GM21367 (cell line): ENCODE results near the gene CDK4.
A peak's percentile ranks its signal among the peaks of the same experiment; 100 is the strongest.

Experiments used
- ATAC-seq: cut with Tn5 transposase; IDR thresholded peaks from one replicate; pipeline ENCODE4 v1.9.1; 2021; ENCODE audit not compliant: unreplicated experiment

CDK4 gene

DNA sequence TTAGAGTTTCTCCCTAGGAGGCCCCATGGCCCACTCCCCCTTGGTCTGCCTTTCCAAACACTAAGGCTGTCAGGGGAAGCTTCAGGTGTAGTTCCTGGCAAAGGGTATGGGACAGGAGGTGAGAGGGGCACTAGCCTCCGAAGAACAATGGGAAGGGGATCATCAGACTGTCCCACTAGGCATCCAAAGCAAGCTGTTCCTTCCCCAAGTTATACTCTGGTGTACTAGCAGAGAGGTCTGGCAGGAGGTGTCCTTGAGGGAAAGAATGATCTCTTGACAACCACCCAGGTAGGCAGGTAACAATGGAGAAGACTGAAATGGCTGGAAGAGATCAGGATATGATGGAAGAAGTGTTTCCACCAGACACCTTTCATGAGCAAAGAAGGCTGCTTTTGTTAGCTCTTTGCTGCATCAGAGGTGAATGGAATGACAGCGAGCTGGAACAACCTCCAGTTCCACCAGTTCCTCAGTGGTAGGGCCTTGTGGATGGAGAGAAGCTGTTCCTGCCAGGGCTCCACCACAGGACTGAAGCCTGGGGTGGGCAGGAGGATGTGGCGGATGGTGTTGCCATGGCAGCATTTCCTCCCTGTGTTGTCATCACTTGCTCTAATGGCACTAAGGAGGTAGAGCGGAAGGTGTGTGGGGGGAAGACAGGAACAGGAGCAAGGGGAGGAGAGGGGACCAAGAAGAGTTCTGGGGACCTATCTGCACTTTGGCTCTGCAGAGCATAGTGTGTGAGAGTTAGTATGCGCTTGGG is 11.3 kb downstream of the CDK4 start:
- ATAC-seq, result peak; percentile 44

DNA sequence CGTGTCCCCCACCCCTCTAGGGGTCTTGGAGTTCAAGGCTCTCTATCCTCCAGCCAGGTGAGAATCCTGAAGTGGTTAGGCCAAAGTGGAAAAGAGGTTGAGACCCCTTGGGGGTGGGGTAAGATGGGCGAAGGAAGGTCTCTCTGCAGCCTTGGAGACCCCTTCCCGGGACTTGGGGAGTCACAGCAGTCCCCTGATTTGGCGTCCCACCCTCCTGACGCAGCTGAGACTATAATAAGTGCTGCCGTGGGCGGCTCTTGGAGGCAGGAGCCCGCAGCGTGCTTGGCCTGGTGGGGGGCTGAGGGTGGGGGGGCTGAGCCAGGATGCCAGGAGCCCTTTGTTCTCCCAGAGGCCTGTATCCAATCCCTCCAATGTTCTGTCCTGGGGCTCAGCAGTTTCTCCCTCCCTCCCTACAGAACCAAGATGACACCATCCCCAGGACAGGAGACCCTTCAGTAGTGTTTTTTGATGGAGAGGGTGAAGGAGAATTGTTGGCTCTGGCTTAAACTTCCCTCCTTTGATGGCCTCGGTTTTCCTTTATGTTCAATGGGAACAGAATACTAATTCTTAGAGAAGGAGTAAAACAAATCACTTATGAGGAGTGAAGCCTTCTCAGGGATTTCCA is 12.1 kb downstream of the CDK4 start:
- ATAC-seq, result no peak

DNA sequence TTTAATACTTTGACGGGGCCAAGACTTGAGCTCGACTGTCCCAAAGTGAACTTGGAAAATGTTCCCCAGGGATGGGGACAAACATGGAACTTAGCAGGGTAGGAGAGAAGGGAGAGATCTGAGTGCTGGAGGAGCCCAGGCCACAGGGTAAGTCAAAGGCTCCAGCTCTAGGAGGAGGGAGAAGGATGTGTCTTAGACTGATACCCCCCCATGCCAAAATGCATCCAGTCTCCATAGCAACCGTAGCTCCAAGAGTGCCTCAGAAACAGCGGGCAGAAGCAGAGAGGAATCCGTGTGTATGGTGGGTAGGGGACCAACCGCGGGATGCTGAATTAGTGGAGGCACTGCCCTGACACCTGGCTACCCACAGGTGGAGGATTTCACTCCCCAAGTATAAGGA is 12.7 kb downstream of the CDK4 start:
- no peak for ATAC-seq

DNA sequence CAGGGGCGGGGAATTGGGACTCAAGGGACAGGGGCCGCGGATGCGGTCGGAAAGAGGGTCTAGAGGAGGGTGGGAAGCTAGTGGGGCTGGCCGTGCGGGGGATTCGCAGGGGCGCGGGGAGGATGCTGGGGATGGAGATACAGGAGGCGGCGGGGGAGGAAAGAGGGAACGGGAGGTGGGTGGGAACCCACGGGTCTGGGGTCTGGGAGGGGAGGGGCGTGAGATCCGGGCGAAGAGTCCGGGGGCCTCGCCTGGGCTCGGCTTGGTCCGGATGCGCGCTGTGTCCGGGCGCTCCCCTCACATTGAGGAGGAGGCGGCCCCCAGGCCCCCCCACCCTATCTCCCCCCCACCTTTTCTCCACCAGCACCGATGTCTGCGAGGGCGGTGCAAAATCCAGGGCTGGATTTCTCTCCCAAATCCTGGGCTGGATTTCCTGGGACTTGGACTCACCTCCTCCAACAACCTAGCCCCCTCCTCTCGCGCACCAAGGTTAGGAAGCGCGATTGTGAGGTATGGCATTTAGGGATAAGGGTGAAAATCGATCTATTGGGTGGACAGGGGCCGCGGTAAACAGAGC is 13.4 kb downstream of the CDK4 start, which contains the start of gene AGAP2:
AGAP2 (minus strand) TSS at position 82 of the 577 bp plus-strand sequence. CDS start 496 bp downstream, outside the sequence.
- ATAC-seq, result no peak

DNA sequence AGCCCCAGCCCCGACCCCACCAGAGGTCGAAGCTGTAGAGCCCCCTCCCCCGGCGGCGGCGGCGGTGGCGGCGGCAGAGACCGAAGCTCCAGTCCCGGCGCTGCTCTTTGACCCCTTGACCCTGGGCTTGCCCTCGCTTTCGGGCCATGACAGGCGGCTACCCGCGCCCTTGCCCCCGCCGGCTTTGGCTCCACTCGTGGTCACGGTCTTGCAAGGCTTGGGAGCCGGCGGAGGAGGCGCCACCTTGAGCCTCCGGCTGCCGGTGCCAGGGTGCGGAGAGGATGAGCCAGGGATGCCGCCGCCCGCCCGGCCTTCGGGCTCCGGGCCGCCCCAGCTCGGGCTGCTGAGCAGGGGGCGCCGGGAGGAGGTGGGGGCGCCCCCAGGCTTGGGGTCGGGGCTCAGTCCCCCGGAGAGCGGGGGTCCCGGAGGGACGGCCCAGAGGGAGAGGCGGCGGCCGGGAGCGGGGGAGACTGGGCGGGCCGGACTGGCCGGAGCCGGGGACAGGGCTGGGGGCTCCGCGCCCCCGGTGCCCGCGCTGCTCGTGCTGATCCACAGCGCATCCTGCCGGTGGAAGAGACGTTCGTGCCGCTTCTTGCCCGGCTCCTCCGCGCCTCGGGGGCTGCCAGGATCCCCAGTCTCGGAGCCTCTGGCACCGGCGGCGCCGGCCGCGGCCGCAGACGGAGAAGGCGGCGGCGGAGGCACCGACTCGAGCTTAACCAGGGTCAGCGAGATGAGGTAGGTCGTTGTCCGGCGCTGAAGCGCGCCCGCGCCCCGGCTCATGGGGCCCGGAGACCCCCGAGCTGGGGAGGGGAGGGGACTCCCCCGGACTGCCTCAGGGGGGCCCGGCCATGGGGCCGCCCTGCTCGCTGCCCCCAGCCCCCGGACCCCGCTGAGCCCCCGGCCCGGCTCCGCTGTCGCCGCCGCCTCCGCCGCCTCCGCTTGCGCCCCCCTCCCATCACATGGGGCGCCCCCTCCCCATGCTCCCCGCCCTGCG is 14.3 kb downstream of the CDK4 start:
- ATAC-seq, result no peak

DNA sequence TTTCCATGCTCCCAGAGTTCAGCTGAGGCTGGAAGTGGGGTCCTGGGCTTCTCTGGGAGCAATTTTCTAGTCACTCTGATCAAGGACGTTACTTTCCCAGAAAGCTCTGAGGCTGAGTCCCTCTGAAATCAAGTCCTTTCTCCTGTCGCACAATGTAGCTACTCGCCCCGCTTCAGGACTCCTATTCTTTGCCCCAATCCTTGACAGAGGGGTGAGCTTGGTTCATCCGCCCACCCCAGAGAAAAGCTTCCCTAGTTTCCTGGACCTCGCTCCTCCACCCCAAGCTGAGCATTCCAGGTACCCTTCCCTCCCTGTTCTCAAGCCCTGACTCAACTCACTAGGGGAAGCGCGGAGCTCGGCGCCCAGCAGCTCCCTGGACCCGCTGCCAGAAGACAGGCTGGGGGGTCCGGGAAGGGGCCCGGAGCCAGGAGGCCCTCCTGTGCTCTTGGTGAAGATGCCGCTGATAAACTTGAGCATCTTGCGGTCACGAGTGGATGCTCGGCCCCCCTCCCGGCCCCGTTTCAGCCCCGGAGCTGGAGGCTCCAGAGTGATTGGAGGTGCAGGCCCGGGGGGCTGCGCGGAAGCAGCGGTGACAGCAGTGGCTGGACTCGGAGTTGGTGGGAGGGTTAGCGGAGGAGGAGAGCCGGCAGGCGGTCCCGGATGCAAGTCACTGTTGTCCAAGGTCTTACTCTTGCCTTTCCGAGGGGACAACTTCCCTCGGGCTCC is 15.2 kb downstream of the CDK4 start:
- no peak for ATAC-seq

DNA sequence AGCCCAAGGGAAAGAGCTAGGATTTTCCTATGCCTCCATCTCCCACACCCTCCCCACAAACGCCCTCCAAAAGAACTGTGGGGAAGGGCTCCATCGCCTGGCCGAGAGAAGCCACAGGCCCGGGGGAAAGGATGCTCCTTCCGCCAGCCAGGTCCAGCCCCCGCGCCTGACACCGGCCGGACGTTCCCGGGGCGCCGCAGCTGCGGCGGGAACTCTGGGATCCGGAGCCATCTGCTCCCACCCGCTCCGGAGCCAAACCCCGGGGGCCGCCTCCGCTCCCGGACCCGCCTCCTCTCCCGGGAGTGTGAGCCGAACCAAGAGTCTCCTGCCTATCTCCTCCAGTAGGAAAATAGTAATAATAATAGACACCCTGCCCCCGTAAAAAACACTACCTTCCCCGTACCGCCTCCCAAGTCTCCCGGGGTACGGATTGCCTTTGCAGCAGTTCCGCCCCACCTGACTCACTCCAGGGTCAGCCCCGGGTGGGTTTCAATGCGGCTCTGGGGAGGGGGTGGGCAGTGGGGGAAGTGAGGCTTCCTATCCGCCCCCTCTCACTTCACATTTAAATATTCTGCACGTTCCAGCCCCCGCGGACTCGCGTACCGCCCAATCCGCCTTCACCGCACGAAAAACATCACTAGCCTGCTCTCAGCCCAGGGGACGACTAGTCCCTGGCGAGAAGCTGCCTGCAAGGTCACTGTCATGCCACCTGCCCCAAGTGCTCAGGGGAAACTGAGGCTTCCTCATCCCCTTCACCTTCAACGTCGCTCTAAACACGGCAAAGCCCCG is 16.0 kb downstream of the CDK4 start:
- no peak for ATAC-seq

DNA sequence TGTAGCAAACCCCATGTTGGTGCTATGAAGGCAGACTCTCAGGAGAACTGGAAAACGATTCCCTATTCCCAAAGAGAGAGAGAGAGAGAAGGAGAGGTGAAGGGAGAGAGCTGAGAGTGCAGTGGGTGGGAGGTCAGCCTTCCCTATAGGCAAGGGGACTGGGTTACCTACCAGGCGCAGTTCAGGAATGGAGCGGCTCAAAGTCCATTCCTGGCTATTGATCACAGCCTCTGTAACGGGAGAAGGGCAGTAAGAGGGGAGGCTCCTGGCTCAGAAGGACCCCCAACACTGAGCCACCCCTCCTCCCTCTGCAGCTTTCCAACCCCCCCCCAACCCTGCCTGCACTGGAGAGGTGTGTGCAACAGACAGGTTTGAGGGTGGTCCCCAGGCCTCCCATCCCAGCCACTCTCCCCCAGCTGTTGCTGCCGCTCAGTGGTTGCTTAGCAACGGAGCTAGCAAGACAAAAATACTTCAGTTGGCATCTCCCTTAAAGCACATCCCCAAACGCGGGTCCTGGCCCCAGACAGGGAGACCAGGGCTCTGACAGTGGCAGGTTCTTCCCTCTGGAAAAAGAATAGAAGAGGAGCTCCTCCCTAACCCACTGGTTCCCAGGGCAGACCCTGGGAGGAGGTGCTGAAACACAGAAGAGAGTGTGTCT is 16.8 kb downstream of the CDK4 start:
- ATAC-seq, result no peak

DNA sequence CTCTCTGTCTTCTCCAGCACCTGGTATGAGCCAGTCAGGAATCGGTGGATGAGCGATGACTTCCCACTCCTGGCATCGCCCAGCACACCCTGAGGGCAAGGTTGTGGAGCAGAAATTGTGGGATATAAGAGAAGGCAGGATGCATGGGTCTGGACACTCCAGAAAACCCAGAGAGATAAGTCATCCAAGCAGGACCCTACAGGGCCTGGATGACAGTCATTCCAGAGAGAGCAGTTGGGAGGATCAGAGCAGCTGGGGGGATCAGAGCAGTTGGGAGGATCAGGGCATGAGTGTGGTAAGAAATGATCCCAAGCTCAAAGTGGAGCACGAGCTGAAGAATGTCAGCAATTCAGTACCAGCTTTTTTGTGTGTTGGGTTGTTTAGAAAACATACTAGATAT is 17.5 kb downstream of the CDK4 start:
- ATAC-seq, result no peak

DNA sequence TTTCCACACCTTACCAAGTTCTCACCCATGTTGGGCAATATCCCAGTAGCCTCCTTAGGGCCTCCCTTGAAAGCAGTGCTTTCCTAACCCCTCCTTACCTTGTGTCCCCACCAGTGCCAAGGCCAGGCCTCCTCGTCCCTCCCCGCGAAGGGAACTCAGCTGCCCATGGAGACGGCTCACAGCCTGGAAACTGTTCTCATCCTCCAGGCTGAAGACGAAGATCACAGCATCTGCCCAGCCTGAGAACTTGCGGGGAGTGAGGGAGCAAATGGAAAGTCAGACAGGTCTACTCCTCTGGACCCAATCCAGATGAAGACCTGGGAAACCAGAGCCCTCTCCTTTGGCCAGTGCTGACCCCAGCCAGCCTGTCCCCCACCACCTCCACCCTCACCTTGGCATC is 18.2 kb downstream of the CDK4 start:
- ATAC-seq, result no peak

DNA sequence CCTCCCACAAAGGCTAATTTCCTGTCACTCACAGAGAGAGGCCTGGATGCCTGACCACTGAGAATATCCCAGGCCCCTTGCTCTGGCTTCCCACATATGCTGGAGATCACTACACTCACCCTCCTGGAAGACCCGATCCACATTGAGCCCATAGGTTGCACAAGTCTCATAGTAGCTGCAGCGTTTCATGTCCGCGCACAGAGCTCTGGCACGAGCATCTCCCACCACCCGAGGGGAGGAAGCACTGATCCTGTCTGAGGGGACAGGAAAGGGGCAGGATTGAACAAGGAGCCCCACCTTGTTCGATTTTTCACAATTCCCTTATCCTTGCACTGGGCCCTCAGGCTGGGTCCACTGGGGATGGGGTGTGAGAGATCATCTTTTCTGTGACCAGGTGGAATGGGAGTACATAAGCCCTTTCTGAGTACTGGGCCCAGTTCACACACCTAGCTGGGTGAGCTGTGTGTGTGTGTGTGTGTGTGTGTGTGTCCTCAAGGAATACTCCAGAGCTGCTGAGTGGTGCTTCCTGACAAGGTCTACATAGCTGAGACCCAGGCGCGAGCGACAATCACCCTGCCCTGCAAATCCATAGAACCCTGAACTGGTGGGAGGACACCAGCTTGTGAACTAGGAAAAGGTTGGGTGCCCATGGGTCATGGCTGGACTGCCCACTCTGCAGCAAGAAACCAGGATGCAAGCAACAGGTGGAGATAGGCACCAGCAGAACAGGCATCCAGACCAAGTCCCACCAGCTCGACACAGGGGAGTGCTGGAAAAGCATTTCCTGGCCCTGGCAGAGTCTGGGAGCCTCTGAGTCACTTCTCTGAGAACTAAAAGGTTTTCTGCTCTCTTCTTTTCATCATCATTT is 19.1 kb downstream of the CDK4 start:
- no peak for ATAC-seq

DNA sequence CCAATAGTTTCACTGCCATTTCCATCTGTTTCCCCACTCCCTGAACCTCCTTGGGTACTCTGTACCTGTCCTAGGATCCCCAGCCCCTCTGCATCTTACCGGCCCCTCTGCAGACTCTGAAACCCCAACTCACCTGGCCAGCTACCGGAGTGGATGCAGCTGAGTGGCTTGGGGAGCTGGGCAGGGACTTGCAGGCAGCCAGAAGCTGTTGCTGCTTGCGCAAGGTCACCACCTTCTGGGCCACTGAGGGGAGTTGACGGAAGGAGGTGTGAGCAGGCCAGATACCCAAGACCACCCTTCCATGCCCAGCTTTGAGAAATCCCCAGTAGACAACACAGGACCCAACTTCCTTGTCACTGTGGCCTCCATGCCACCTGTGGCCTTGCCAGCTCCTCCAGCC is 19.8 kb downstream of the CDK4 start:
- no peak for ATAC-seq

DNA sequence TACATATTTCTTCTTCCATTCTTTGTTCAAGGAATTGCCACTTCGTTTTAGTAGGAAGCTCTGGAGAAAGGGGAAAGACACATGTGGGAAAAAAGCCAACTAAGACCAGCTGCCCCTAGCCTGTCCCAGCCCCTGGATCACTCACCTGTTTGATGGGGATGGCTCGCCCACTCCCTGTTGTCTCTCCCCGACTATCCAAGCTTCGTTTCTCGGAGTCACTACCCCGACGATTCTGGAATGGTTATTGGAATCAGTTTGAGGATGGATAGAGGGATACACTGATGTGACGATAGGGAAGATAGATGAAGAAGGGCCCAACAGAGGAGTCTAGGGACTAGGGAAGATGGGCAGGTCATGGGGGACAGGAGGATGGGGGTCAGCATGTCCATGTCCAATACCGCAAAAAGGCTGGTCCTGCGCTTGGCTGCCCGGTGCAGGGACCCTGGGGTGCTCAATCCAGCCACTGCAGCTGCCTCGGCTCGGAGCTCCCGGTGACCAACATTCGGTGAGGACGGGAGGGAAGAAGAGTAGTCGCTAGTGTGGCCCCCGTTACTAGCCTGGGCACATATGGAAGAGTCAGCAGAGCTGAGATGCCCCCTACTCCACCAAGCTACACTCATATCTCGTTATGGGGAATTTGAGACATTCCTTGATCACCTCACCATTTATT is 20.6 kb downstream of the CDK4 start:
- no peak for ATAC-seq

DNA sequence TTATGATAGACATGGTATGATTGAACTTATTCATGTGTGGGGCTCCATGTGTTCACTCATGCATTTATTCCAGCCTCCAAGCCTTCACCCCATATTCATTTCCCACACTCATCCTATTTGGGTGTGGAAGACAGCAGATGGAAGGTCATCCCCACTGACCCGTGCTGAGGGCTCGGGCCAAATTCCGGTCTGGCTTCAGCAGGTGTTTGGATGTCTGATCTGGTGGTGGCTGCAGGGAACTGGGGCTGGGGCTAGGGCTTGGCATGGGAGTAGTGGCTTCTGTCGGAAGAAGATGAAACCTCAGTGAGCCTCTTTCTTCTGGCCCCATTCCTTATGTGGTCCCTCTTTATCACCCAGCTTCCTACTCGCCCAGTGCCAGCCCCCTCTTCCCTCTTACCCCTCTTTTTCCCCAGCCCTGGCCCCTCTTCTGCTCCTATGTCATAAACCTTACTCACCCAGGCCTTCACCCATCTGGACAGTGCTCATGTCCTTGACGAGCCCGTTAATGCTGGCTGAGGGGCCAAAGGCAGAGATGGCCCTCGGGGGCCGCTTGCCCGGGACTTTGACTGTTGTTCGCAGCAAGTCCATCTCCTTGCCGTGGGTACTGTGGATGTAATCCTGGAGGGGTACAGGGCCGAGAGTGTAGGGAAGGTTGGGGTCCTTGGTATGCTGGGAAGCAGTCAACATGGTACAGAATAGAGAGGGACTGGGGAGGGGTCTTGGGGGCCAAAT is 21.6 kb downstream of the CDK4 start:
- no peak for ATAC-seq

DNA sequence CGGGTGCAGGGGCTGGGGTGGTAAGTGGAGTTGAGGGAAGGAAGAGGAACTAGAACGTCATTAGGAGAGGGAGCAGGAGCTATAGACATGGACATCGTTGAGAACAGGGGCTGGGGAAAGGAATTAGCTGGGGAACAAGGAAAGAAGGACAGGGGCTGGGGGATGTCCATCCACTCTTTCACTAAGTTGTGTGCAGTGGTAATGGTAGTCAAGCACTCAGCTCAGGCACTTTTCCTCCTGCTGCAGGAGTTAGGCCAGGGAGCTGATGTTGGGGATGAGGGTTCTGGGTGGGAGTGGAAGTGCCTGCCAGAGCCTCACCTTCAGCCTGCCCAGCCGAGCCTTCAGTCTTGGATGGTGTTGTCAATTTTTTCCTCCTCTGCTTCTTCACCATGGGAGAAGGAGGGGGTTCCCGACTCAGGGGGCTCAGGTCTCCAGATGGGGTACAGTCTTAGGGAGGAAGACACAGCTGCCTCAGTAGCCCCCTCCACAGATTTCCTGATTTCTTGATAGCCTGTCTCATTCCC is 22.7 kb downstream of the CDK4 start:
- ATAC-seq, result no peak

DNA sequence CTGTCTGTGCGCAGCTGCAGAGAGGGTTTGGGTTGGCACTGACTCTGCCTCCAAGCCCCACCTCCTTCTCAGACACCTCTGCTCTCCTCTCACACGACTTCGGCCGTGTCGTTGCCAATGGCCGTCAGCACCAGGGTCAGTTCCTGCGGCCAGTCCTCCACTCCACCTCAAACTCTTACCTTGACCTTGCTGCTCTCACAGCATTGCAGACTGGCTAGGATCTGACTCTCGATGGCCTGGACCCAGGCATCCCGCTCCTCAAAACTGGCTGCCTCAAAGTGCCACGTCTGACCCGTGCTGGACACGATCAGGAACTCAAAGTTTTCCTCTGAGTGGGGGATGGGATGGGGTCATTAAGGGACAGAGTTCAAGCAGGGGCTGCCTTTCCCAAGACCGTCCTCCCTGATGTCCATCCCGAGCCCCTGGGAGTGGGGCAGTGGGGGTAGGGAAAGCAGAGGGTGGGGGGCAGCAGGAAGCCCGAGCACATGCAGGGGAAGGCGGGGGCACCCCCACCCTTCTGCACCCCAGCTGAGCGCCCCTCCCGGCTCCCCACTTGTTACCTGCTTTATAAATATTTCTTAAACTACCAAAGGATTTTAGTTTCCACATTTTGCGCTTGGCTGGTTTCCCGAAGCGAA is 24.2 kb downstream of the CDK4 start:
- no peak for ATAC-seq
